Measurements from ENCODE around the gene ARHGAP26. TPM values are rescaled to one million over a fixed set of nuclear protein-coding genes. Genes with fewer than 3 reads are reported as not detected.

The ARHGAP26 gene
- total RNA-seq, 1 donor from 2014 or later = 8.6 TPM

DNA sequence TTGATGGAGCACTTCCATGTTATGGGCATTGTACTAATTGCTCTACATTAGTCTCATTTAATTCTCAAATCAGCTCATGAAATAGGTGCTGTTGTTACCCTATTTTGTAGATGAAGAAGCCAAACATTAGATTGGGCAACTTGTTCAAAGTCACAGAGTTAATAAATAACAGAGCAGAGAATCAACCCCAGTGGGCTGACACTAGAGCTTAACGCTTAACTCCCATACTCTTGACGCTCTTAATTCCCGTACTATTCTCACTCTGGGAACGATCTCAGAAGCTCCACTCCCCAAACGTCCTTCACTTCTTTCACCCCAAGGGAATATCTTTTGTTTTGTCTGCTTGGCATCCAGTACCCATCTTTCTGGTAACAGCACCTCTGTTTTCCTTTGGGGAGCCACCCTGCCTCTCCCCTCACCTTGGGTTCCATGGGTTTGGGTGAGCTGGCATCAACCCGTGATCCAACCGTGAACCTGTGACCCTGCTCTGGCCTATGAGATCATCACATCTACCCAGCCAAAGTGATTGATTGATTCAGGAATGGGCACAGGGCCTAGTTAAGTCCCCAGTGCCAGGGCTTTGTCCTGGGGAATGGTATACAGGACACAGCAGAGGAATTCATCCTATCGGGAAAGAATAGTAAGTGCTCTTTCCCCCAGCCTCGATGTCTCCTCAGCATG is 464.1 kb downstream of the ARHGAP26 start:
- TF ChIP-seq, protein P1, sequence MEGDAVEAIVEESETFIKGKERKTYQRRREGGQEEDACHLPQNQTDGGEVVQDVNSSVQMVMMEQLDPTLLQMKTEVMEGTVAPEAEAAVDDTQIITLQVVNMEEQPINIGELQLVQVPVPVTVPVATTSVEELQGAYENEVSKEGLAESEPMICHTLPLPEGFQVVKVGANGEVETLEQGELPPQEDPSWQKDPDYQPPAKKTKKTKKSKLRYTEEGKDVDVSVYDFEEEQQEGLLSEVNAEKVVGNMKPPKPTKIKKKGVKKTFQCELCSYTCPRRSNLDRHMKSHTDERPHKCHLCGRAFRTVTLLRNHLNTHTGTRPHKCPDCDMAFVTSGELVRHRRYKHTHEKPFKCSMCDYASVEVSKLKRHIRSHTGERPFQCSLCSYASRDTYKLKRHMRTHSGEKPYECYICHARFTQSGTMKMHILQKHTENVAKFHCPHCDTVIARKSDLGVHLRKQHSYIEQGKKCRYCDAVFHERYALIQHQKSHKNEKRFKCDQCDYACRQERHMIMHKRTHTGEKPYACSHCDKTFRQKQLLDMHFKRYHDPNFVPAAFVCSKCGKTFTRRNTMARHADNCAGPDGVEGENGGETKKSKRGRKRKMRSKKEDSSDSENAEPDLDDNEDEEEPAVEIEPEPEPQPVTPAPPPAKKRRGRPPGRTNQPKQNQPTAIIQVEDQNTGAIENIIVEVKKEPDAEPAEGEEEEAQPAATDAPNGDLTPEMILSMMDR (IDR thresholded peaks at IDR 0.05; ENCODE audit: insufficient read depth, low read length, poor library complexity, severe bottlenecking) = no peak
- no peaks in the 10 kb centered on the region for H3K27me3 ChIP-seq (ENCODE audit: control insufficient read depth, insufficient read depth, low read length)
- no peak for DNase-seq (ENCODE audit: low read depth)
- no peak overlapping the region for H3K4me3 ChIP-seq (ENCODE audit: low read depth, low read length)
- no peaks in the 10 kb centered on the region for H3K36me3 ChIP-seq (ENCODE audit: control insufficient read depth, insufficient read depth, low read length)

DNA sequence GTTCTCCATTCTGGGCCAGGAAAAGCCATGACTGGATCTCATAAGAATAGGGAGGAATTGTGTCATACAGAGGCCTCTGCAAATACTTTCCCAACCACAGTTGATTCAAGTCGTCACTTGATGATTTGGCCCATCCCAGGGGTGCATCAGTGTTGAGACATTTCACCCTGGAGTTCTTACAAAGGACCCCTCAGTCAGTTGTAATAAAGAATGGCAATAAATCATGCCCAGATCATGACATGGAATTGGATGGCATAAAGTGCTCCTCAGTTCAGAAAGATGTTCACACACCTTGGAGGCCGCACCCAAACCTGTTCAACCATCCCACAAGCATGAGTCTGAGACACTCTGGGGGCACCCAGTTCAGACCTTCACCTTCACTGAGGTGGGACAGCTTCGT is 465.2 kb downstream of the ARHGAP26 start:
- H3K4me3 ChIP-seq (ENCODE audit: low read depth, low read length) = no peak overlapping the region
- no peak for DNase-seq (ENCODE audit: low read depth)
- TF ChIP-seq, protein P1 (IDR thresholded peaks at IDR 0.05; ENCODE audit: insufficient read depth, low read length, poor library complexity, severe bottlenecking) = no peak
- H3K36me3 ChIP-seq (ENCODE audit: control insufficient read depth, insufficient read depth, low read length) = no peaks in the 10 kb centered on the region
- no peaks in the 10 kb centered on the region for H3K27me3 ChIP-seq (ENCODE audit: control insufficient read depth, insufficient read depth, low read length)

DNA sequence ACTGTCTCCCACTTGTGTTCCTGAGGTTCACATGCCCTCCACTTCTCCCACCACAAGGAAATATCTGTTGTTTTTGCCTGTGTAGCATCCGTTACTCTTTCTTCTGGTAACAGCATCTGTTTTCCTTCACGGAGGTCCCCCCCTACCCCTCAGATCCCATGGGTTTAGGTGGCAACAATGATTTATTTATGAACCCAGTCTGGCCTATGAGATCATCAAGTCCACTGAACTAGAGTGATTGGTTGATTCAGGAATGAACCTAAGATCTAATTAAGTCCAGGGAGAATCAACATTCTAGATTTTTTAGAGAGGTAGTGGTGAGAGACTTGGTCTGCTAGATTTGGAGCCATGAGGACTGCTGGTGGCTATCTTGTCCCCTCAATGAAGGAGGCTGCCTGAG is 466.5 kb downstream of the ARHGAP26 start:
- H3K27me3 ChIP-seq (ENCODE audit: control insufficient read depth, insufficient read depth, low read length) = no peaks in the 10 kb centered on the region
- no peak for DNase-seq (ENCODE audit: low read depth)
- TF ChIP-seq, protein P1 (IDR thresholded peaks at IDR 0.05; ENCODE audit: insufficient read depth, low read length, poor library complexity, severe bottlenecking) = no peak
- H3K4me3 ChIP-seq (ENCODE audit: low read depth, low read length) = no peak overlapping the region
- no peaks in the 10 kb centered on the region for H3K36me3 ChIP-seq (ENCODE audit: control insufficient read depth, insufficient read depth, low read length)

DNA sequence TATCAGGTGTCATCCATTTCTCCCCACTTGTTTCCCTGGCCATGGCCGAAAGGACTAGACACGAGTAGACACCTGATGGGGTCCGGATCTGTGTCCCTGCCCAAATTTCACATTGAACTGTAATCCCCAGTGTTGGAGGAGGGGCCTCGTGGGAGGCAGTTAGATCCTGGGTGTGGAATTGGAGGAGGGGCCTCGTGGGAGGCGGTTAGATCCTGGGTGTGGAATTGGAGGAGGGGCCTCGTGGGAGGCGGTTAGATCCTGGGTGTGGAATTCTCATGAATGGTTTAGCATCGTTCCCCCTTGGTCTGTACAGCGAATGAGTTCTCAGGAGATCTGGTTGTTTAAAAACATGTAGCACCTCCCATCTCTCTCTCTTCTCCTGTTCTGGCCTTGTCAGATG is 467.5 kb downstream of the ARHGAP26 start:
- Histone ChIP-seq H3K36me3 (ENCODE audit: control insufficient read depth, insufficient read depth, low read length) (no peaks in the 10 kb centered on the region), H3K4me3 (ENCODE audit: low read depth, low read length) (no peak overlapping the region), H3K27me3 (ENCODE audit: control insufficient read depth, insufficient read depth, low read length) (no peaks in the 10 kb centered on the region)
- no peak for DNase-seq (ENCODE audit: low read depth)
- TF ChIP-seq, protein P1 (IDR thresholded peaks at IDR 0.05; ENCODE audit: insufficient read depth, low read length, poor library complexity, severe bottlenecking) = no peak

DNA sequence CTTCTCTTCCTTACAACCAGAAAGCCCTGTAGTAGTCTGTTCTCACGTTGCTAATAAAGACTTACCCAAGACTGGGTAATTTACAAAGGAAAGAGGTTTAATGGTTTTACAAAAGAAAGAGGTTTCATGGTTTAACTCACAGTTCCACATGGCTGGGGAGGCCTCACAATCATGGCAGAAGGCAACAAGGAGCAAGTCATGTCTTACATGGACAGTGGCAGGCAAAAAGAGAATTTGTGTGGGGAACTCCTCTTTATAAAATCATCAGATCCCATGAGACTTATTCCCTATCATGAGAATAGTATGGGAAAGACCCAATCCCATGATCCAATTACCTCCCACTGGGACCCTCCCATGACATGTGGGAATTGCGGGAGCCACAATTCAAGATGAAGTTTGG is 468.4 kb downstream of the ARHGAP26 start:
- TF ChIP-seq, protein P1 (IDR thresholded peaks at IDR 0.05; ENCODE audit: insufficient read depth, low read length, poor library complexity, severe bottlenecking) = no peak

More for the DNA sequence above, 468.4 kb downstream of the ARHGAP26 start:
- no peak overlapping the region for H3K4me3 ChIP-seq (ENCODE audit: low read depth, low read length)
- H3K27me3 ChIP-seq (ENCODE audit: control insufficient read depth, insufficient read depth, low read length) = no peaks in the 10 kb centered on the region
- H3K36me3 ChIP-seq (ENCODE audit: control insufficient read depth, insufficient read depth, low read length) = no peaks in the 10 kb centered on the region
- no peak for DNase-seq (ENCODE audit: low read depth)
